IMR-90 (cell line): ENCODE results near the gene SEMA4F. TPM values are rescaled to one million over a fixed set of nuclear protein-coding genes. Genes with fewer than 3 reads are reported as not detected.

ENCODE experiments used
- ATAC-seq: fragments of 200-7000 bp; cut with Tn5 transposase; 2 replicates; pipeline ENCODE4 v1.9.1; 2020; ENCODE audit warnings: low read depth, mild to moderate bottlenecking, moderate library complexity
- BruUV-seq: library from RNA; stranded (reverse); fragments of 400-500 nt; replicated peaks from 2 replicates; lab custom pipeline; 2021; lab: Mats Ljungman, UMichigan
- CTCF ChIA-PET: fragments of 300-600 bp; formaldehyde crosslinking; extraction: SDS; loops from one replicate; lab custom pipeline; 2021; ENCODE audit warnings: antibody characterized with exemption; lab: Yijun Ruan, JAX
- POLR2A ChIA-PET: fragments of 300-600 bp; sonication (Branson Sonifier 250); formaldehyde crosslinking; loops from one replicate; lab custom pipeline; 2022; ENCODE audit warnings: antibody characterized with exemption; ENCODE audit not compliant: unreplicated experiment; lab: Charles Lee
- DNase-seq: peaks from one replicate; pipeline ENCODE4 v3.0.0; 2013
- H2AFZ ChIP-seq: replicated peaks from 2 replicates; pipeline ENCODE3; 2013; ENCODE audit warnings: low read length, mild to moderate bottlenecking; ENCODE audit not compliant: poor library complexity
- H2AK5ac ChIP-seq: 2 replicates; pipeline ENCODE4 v1.6.1; 2013; ENCODE audit warnings: low read depth, low read length, inconsistent platforms
- H2AK9ac ChIP-seq: replicated peaks from 2 replicates; pipeline ENCODE3; 2013; ENCODE audit warnings: mild to moderate bottlenecking, low read depth, low read length, moderate library complexity; ENCODE audit not compliant: poor library complexity
- H2BK120ac ChIP-seq: 2 replicates; pipeline ENCODE4 v1.6.1; 2013; ENCODE audit warnings: low read depth, low read length, inconsistent platforms
- H2BK15ac ChIP-seq: 3 replicates; pipeline ENCODE4 v1.6.1; 2013; ENCODE audit warnings: low read depth, low read length, inconsistent platforms
- H2BK20ac ChIP-seq: 2 replicates; pipeline ENCODE4 v1.6.1; 2013; ENCODE audit warnings: low read depth, mild to moderate bottlenecking, inconsistent platforms, low read length, moderate library complexity
- H2BK5ac ChIP-seq: 2 replicates; pipeline ENCODE4 v1.6.1; 2013; ENCODE audit warnings: mild to moderate bottlenecking, low read depth, low read length, inconsistent platforms; ENCODE audit not compliant: poor library complexity, severe bottlenecking
- H3K14ac ChIP-seq: replicated peaks from 2 replicates; pipeline ENCODE4 v1.6.1; 2013; ENCODE audit warnings: low read depth, low read length, inconsistent platforms
- H3K18ac ChIP-seq: 2 replicates; pipeline ENCODE4 v1.6.1; 2013; ENCODE audit warnings: low read depth, low read length, control low read depth
- H3K23ac ChIP-seq: 2 replicates; pipeline ENCODE4 v1.6.1; 2013; ENCODE audit warnings: low read depth, low read length, inconsistent platforms
- H3K27ac ChIP-seq: 2 replicates; pipeline ENCODE4 v1.5.1; 2013; ENCODE audit warnings: mild to moderate bottlenecking, control low read depth, low read length; ENCODE audit not compliant: insufficient read depth
- H3K27me3 ChIP-seq: 2 replicates; pipeline ENCODE4 v1.6.1; 2013; ENCODE audit warnings: low read length; ENCODE audit not compliant: control insufficient read depth, insufficient read depth
- H3K36me3 ChIP-seq: 2 replicates; pipeline ENCODE4 v1.6.1; 2013; ENCODE audit warnings: low read length, mixed read lengths; ENCODE audit not compliant: control insufficient read depth, insufficient read depth
- H3K4ac ChIP-seq: 2 replicates; pipeline ENCODE4 v1.6.1; 2013; ENCODE audit warnings: low read depth, low read length, inconsistent platforms
- H3K4me1 ChIP-seq: 2 replicates; pipeline ENCODE4 v1.6.1; 2013; ENCODE audit warnings: low read length, mixed read lengths; ENCODE audit not compliant: control insufficient read depth, insufficient read depth
- H3K4me2 ChIP-seq: 2 replicates; pipeline ENCODE4 v1.6.1; 2013; ENCODE audit warnings: low read depth, mild to moderate bottlenecking, control low read depth, low read length, moderate library complexity
- H3K4me3 ChIP-seq: 2 replicates; pipeline ENCODE4 v1.5.1; 2013; ENCODE audit warnings: low read depth, mild to moderate bottlenecking, control low read depth, low read length, moderate library complexity; ENCODE audit not compliant: insufficient read depth
- H3K56ac ChIP-seq: 2 replicates; pipeline ENCODE4 v1.6.1; 2013; ENCODE audit warnings: low read length, inconsistent platforms; ENCODE audit not compliant: insufficient read depth; ENCODE audit errors: extremely low read depth
- H3K79me1 ChIP-seq, 2 experiments: 2 replicates each; pipeline ENCODE4 v1.6.1; 2013; ENCODE audit warnings: low read length in 2 of 2, inconsistent platforms in 1 of 2, low read depth in 1 of 2
- H3K9ac ChIP-seq: 2 replicates; pipeline ENCODE4 v1.6.1; 2013; ENCODE audit warnings: low read depth, low read length, control low read depth
- H3K9me1 ChIP-seq: 2 replicates; pipeline ENCODE4 v1.6.1; 2013; ENCODE audit warnings: low read length, inconsistent platforms; ENCODE audit not compliant: insufficient read depth
- H3K9me3 ChIP-seq: 2 replicates; pipeline ENCODE4 v1.6.1; 2013; ENCODE audit warnings: low read length; ENCODE audit not compliant: control insufficient read depth, insufficient read depth
- H4K20me1 ChIP-seq: 2 replicates; pipeline ENCODE4 v1.6.1; 2013; ENCODE audit warnings: low read length, inconsistent platforms; ENCODE audit not compliant: insufficient read depth
- H4K5ac ChIP-seq: 2 replicates; pipeline ENCODE4 v1.6.1; 2013; ENCODE audit warnings: mild to moderate bottlenecking, low read depth, low read length, control low read depth
- H4K8ac ChIP-seq, 2 experiments: 2 replicates each; pipeline ENCODE4 v1.6.1; 2013; ENCODE audit warnings: low read depth in 2 of 2, low read length in 2 of 2, control low read depth in 1 of 2, inconsistent platforms in 1 of 2
- H4K91ac ChIP-seq: 2 replicates; pipeline ENCODE4 v1.6.1; 2013; ENCODE audit warnings: low read depth, low read length, inconsistent platforms; ENCODE audit not compliant: insufficient read depth
- BHLHE40 ChIP-seq: fragments of 150-350 bp; IDR thresholded peaks from 2 replicates; pipeline ENCODE4 v1.6.1; 2016; ENCODE audit warnings: mild to moderate bottlenecking, low read depth, low read length
- CEBPB ChIP-seq: IDR thresholded peaks from 2 replicates; pipeline ENCODE4 v1.6.1; 2012; ENCODE audit warnings: low read depth, low read length, improper control_type of control experiment
- CHD1 ChIP-seq: IDR thresholded peaks from 2 replicates; pipeline ENCODE4 v1.6.1; 2012; ENCODE audit warnings: low read depth, low read length, improper control_type of control experiment
- CTCF ChIP-seq: conservative IDR thresholded peaks from 2 replicates; pipeline ENCODE4 v1.5.1; 2012; ENCODE audit warnings: mild to moderate bottlenecking, low read depth, low read length, improper control_type of control experiment
- ELK1 ChIP-seq: fragments of 150-350 bp; IDR thresholded peaks from 2 replicates; pipeline ENCODE4 v1.6.1; 2016; ENCODE audit warnings: low read depth, mild to moderate bottlenecking, low read length, moderate library complexity, borderline replicate concordance
- FOS ChIP-seq: fragments of 150-350 bp; IDR thresholded peaks from 2 replicates; pipeline ENCODE4 v1.6.1; 2016; ENCODE audit warnings: low read depth, low read length
- MAFK ChIP-seq: IDR thresholded peaks from 2 replicates; pipeline ENCODE4 v1.6.1; 2012; ENCODE audit warnings: low read depth, low read length, improper control_type of control experiment
- MAZ ChIP-seq: IDR thresholded peaks from 2 replicates; pipeline ENCODE4 v1.6.1; 2012; ENCODE audit warnings: low read depth, mild to moderate bottlenecking, low read length, improper control_type of control experiment, moderate library complexity, borderline replicate concordance
- MXI1 ChIP-seq: IDR thresholded peaks from 2 replicates; pipeline ENCODE4 v1.6.1; 2012; ENCODE audit warnings: low read depth, mild to moderate bottlenecking, low read length, moderate library complexity, borderline replicate concordance
- NFE2L2 ChIP-seq: fragments of 150-350 bp; IDR thresholded peaks from 2 replicates; pipeline ENCODE4 v1.6.1; 2016; ENCODE audit warnings: low read depth, mild to moderate bottlenecking, low read length
- POLR2A ChIP-seq: IDR thresholded peaks from 2 replicates; pipeline ENCODE4 v1.6.1; 2012; ENCODE audit warnings: mild to moderate bottlenecking, low read depth, low read length
- RAD21 ChIP-seq: IDR thresholded peaks from 2 replicates; pipeline ENCODE4 v1.6.1; 2012; ENCODE audit warnings: low read length, improper control_type of control experiment
- RCOR1 ChIP-seq: IDR thresholded peaks from 2 replicates; pipeline ENCODE4 v1.6.1; 2012; ENCODE audit warnings: mild to moderate bottlenecking, low read length, improper control_type of control experiment; ENCODE audit not compliant: insufficient replicate concordance
- RFX5 ChIP-seq: IDR thresholded peaks from 2 replicates; pipeline ENCODE4 v1.8.0; 2012; ENCODE audit warnings: low read depth, mild to moderate bottlenecking, low read length, moderate library complexity
- SMC3 ChIP-seq: fragments of 150-350 bp; IDR thresholded peaks from 2 replicates; pipeline ENCODE4 v1.6.1; 2016; ENCODE audit warnings: low read depth, mild to moderate bottlenecking, antibody characterized with exemption, low read length, moderate library complexity
- USF2 ChIP-seq: fragments of 150-350 bp; IDR thresholded peaks from 2 replicates; pipeline ENCODE4 v1.6.1; 2017; ENCODE audit warnings: mild to moderate bottlenecking, antibody characterized with exemption, low read length, low read depth
- WGBS, 2 experiments: methylation state at CpG; one replicate each; pipeline versions ENCODE4 v1.1.5 to v1.1.7; 2013; ENCODE audit warnings: missing lambda C conversion rate in 2 of 2; ENCODE audit not compliant: insufficient read length in 1 of 2; ENCODE audit errors: extremely low coverage in 2 of 2; 5-methylcytosine and 5-hydroxymethylcytosine counted together
- dilution Hi-C: fragments of 300-500 bp; cut with HindIII; formaldehyde crosslinking; loops from one replicate; pipeline ENCODE4 v1.14.3; 2018; ENCODE audit warnings: low sequenced_read_pairs; ENCODE audit not compliant: unreplicated experiment
- in situ Hi-C: fragments of 300-500 bp; cut with MboI; formaldehyde crosslinking; loops from 3 replicates; pipeline ENCODE4 v1.14.3; 2019; ENCODE audit warnings: low sequenced_read_pairs, inconsistent platforms, mixed read lengths
- intact Hi-C: fragments of 100-400 bp; cut with micrococcal nuclease; formaldehyde crosslinking; loops from 2 replicates; pipeline ENCODE4 v1.10.0; 2022
- polyA plus RNA-seq, 3 experiments: library from polyadenylated mRNA; depleted of rRNA; stranded (reverse); fragments of >200 nt; gene quantifications; 2 replicates each; pipeline ENCODE4 v1.2.3, GENCODE V29; 2012; ENCODE audit warnings: low replicate concordance in 1 of 3
- total RNA-seq: library from RNA; depleted of rRNA; stranded (reverse); fragments of >200 nt; gene quantifications from 2 replicates; pipeline ENCODE4 v1.2.3, GENCODE V29; 2012

Gene SEMA4F
- total and polyA plus RNA-seq, 2 of the 4 experiments (the other 2 are of a cell fraction): 4.7 to 7.5 TPM

GRCh38 chr2:74620671-74621070, 33.4 kb upstream of the SEMA4F start:
- Histone ChIP-seq H4K5ac (no peak overlapping the region), H4K20me1 (no peaks in the 10 kb centered on the region), H2AK9ac (no peak overlapping the region), H3K27ac (no peak overlapping the region), H2BK120ac (no peak overlapping the region), H3K36me3 (no peaks in the 10 kb centered on the region), H3K9me1 (no peaks in the 10 kb centered on the region; the same call in 1 of the 2 replicates), H3K23ac (no peak overlapping the region), H2BK20ac (no peak overlapping the region), H3K18ac (no peak overlapping the region), H3K4me3 (no peak overlapping the region), H3K56ac (no peak overlapping the region), H2BK5ac (no peak overlapping the region), H3K79me1 (no peaks in the 10 kb centered on the region), H4K8ac (no peak overlapping the region), H3K9ac (no peak overlapping the region), H2BK15ac (no peak overlapping the region), H3K4me1 (no peaks in the 10 kb centered on the region), H3K14ac (no peak overlapping the region), H3K9me3 (no peaks in the 10 kb centered on the region; the same call in 1 of the 2 replicates), H2AFZ (no peak overlapping the region), H3K4me2 (no peak overlapping the region), H3K27me3 (peaks cover 27% of the 10 kb centered on the region), H2AK5ac (no peak overlapping the region), H3K4ac (no peak overlapping the region), H4K91ac (no peak overlapping the region)
- CTCF ChIA-PET: no interaction called here
- TF ChIP-seq CTCF: no peak
- no peak for TF ChIP-seq BHLHE40
- TF ChIP-seq CEBPB: no peak
- TF ChIP-seq POLR2A: no peak
- no peak for TF ChIP-seq USF2
- no peak for TF ChIP-seq RFX5
- no peak for TF ChIP-seq CHD1
- TF ChIP-seq SMC3: no peak
- no peak for TF ChIP-seq NFE2L2
- no peak for TF ChIP-seq RAD21
- TF ChIP-seq RCOR1: no peak
- no peak for TF ChIP-seq MAFK
- TF ChIP-seq FOS: no peak
- TF ChIP-seq MXI1: no peak
- no peak for TF ChIP-seq ELK1
- TF ChIP-seq MAZ: no peak
- in situ Hi-C loops (no loop called here), dilution Hi-C loops (no loop called here), intact Hi-C loops (no loop called here)
- DNase-seq: no peak
- POLR2A ChIA-PET: no interaction called here
- no TSS peak for BruUV-seq
- ATAC-seq: no peak
- 100% methylated on average over 3 of the region's 12 CpGs; no CpG with 5 or more reads in 1 of the 2 experiments for WGBS, 2 experiments
